ENCODE data around the gene ODR4. TPM values are rescaled to one million over a fixed set of nuclear protein-coding genes. Genes with fewer than 3 reads are reported as not detected.

The ODR4 gene
- 15.7 and 15.8 TPM in 2 replicates for total RNA-seq

GRCh38 chr1:186375152-186375928, at the start of gene ODR4, which contains the start of gene TPR:
Gene ODR4, plus strand, starts transcription at chr1:186375838. Its CDS starts 3,948 bp downstream, at chr1:186379786.
Gene TPR, minus strand, starts transcription at chr1:186375253. Its CDS starts 225 bp downstream, at chr1:186375028.

GRCh38 chr1:186461014-186461413, 85.4 kb downstream of the ODR4 start, which contains the start of gene PDC:
Gene PDC, minus strand, starts transcription at chr1:186461114. Its CDS starts 11,655 bp downstream, at chr1:186449459.

Other genes with a start within 250 kb of the ODR4 start
- not detected in 2 replicates for gene PRG4, start 79.6 kb upstream of the ODR4 start, total RNA-seq
- 56.9 and 82.0 TPM in 2 replicates for gene TPR, start 585 bp upstream of the ODR4 start, total RNA-seq
- gene PDC, start 85.3 kb downstream of the ODR4 start, total RNA-seq, result 0.29 TPM in 1 of 2 replicates, not detected in the other

Measured in placental pericyte (primary cell).